Lower leg skin (tissue), 3 donors: ENCODE measurements around the gene CLTB.

Experiments
- POLR2A ChIP-seq, 2 donors: fragments of 450-650 bp; IDR thresholded peaks; one replicate each; pipeline ENCODE4 v1.6.1; 2016 to 2017; ENCODE audit warnings: antibody characterized with exemption in 2 of 2, mild to moderate bottlenecking in 1 of 2, moderate library complexity in 1 of 2
- TF ChIP-seq, protein P1 (sequence below), 3 donors: fragments of 450-650 bp; IDR thresholded peaks; one replicate each; pipeline ENCODE4 v1.5.1; 2016; ENCODE audit warnings: antibody characterized with exemption in 3 of 3, mild to moderate bottlenecking in 3 of 3, moderate library complexity in 2 of 3

- TF ChIP-seq, protein P1, sequence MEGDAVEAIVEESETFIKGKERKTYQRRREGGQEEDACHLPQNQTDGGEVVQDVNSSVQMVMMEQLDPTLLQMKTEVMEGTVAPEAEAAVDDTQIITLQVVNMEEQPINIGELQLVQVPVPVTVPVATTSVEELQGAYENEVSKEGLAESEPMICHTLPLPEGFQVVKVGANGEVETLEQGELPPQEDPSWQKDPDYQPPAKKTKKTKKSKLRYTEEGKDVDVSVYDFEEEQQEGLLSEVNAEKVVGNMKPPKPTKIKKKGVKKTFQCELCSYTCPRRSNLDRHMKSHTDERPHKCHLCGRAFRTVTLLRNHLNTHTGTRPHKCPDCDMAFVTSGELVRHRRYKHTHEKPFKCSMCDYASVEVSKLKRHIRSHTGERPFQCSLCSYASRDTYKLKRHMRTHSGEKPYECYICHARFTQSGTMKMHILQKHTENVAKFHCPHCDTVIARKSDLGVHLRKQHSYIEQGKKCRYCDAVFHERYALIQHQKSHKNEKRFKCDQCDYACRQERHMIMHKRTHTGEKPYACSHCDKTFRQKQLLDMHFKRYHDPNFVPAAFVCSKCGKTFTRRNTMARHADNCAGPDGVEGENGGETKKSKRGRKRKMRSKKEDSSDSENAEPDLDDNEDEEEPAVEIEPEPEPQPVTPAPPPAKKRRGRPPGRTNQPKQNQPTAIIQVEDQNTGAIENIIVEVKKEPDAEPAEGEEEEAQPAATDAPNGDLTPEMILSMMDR (IDR thresholded peaks at IDR 0.05) = no peak
- no peak for TF ChIP-seq POLR2A (IDR thresholded peaks at IDR 0.05)
Measured at GRCh38 chr5:176432707-176433106, 16.4 kb upstream of the CLTB start.
